ENCODE data around the gene ANXA11. TPM values are rescaled to one million over a fixed set of nuclear protein-coding genes. Genes with fewer than 3 reads are reported as not detected.

Gene ANXA11
- total and polyA plus RNA-seq, 2 experiments from 2014 or later: 42.3 to 70.0 TPM

GRCh38 chr10:80166581-80167470, 38.5 kb downstream of the ANXA11 start (continued):
- TF ChIP-seq ZNF462 (CRISPR knock-in tag; IDR thresholded peaks at IDR 0.05) (no peak), CREB1 (CRISPR knock-in tag; IDR thresholded peaks at IDR 0.05; ENCODE audit: low read depth) (no peak), NANOG (IDR thresholded peaks at IDR 0.05; ENCODE audit: borderline replicate concordance) (no peak), ZNF331 (CRISPR knock-in tag; IDR thresholded peaks at IDR 0.05; ENCODE audit: low read depth) (no peak), STAT1 (IDR thresholded peaks at IDR 0.05; ENCODE audit: unreplicated experiment) (no peak)

- peaks cover 17% of the 10 kb centered on the region for H3K4me1 Mint-ChIP-seq
- H3K27ac Mint-ChIP-seq: no peak overlapping the region
- H3K9me2 ChIP-seq (ENCODE audit: insufficient read depth): no peaks in the 10 kb centered on the region
- ATAC-seq (no peak), DNase-seq (ENCODE audit: low spot score) (no peak)
- H3K36me3 ChIP-seq (ENCODE audit: insufficient read depth): no peaks in the 10 kb centered on the region
- no peaks in the 10 kb centered on the region for H3F3A ChIP-seq (replicated peaks; ENCODE audit: low read depth)
- H3K36me3 Mint-ChIP-seq (ENCODE audit: low read depth): peaks cover 15% of the 10 kb centered on the region
- H3K4me1 ChIP-seq (ENCODE audit: insufficient read depth): peaks cover 9% of the 10 kb centered on the region; the same call in 1 of the 2 replicates
- H3K4me3 ChIP-seq: no peak overlapping the region
- no peak overlapping the region for H3K4me3 Mint-ChIP-seq
- no peaks in the 10 kb centered on the region; the same call in 1 of the 2 replicates for H4K20me1 ChIP-seq (replicated peaks; ENCODE audit: insufficient read depth)
- H3K79me2 ChIP-seq (replicated peaks; ENCODE audit: insufficient read depth): no peaks in the 10 kb centered on the region
- no peaks in the 10 kb centered on the region for H3K27me3 ChIP-seq (ENCODE audit: insufficient read depth)
- no peak overlapping the region for H3K4me2 ChIP-seq
- no peak overlapping the region for H3K27ac ChIP-seq (ENCODE audit: low read depth)
- peaks cover 3% of the 10 kb centered on the region for H3K27me3 Mint-ChIP-seq (ENCODE audit: insufficient read depth, low read depth, poor library complexity)
- no peaks in the 10 kb centered on the region for H3K9me3 Mint-ChIP-seq
- H2AFZ ChIP-seq: no peak overlapping the region
- no peak for TF ChIP-seq CTCF (conservative IDR thresholded peaks at IDR 0.05; ENCODE audit: low read depth in 2 of 2)
- TF ChIP-seq CREB1 (CRISPR knock-in tag; IDR thresholded peaks at IDR 0.05; ENCODE audit: low read depth): no peak
- no peak for TF ChIP-seq JUNB (IDR thresholded peaks at IDR 0.05; ENCODE audit: unreplicated experiment)
- TF ChIP-seq EZH2phosphoT487 (IDR thresholded peaks at IDR 0.05; ENCODE audit: unreplicated experiment): no peak
- TF ChIP-seq POLR2AphosphoS5 (IDR thresholded peaks at IDR 0.05; ENCODE audit: low read depth): no peak
- TF ChIP-seq ZNF331 (CRISPR knock-in tag; IDR thresholded peaks at IDR 0.05; ENCODE audit: low read depth): no peak
- no peak for TF ChIP-seq ZNF114 (CRISPR knock-in tag; IDR thresholded peaks at IDR 0.05)
- no peak for TF ChIP-seq ETS1 (IDR thresholded peaks at IDR 0.05)
Measured at GRCh38 chr10:80165173-80165572, 40.2 kb downstream of the ANXA11 start.

Data from GM23338 (cell line).